HG03432 (cell line): ENCODE results near the gene RIN1.

Experiments used
- ATAC-seq: cut with Tn5 transposase; IDR thresholded peaks from one replicate; pipeline ENCODE4 v1.9.1; 2021; ENCODE audit warnings: mild to moderate bottlenecking, moderate library complexity; ENCODE audit not compliant: unreplicated experiment

RIN1 gene

GRCh38 chr11:66309475-66309874 is 26.8 kb downstream of the RIN1 start:
- no peak for ATAC-seq

GRCh38 chr11:66302656-66303055 is 33.6 kb downstream of the RIN1 start:
- no peak for ATAC-seq

DNA sequence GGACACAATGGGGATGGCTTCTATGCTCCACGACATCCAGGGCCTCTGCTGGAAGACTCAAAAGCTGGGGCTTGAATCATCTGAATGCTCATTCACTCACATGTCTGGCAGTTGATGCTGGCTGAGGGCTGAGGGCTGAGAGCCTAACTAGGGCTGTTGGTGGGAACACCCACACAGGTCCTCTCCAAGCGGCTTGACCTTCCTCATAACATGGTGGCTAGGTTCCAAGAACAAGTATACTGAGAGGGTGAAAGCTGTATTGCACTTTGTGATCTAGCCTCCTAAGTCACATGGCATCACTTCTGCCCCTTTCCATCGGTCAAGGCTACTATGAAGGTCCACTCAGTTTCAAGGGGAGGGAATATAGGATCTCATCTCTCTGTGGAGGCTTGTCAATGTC is 37.0 kb downstream of the RIN1 start:
- no peak for ATAC-seq

GRCh38 chr11:66297610-66298009 is 38.6 kb downstream of the RIN1 start:
- no peak for ATAC-seq

DNA sequence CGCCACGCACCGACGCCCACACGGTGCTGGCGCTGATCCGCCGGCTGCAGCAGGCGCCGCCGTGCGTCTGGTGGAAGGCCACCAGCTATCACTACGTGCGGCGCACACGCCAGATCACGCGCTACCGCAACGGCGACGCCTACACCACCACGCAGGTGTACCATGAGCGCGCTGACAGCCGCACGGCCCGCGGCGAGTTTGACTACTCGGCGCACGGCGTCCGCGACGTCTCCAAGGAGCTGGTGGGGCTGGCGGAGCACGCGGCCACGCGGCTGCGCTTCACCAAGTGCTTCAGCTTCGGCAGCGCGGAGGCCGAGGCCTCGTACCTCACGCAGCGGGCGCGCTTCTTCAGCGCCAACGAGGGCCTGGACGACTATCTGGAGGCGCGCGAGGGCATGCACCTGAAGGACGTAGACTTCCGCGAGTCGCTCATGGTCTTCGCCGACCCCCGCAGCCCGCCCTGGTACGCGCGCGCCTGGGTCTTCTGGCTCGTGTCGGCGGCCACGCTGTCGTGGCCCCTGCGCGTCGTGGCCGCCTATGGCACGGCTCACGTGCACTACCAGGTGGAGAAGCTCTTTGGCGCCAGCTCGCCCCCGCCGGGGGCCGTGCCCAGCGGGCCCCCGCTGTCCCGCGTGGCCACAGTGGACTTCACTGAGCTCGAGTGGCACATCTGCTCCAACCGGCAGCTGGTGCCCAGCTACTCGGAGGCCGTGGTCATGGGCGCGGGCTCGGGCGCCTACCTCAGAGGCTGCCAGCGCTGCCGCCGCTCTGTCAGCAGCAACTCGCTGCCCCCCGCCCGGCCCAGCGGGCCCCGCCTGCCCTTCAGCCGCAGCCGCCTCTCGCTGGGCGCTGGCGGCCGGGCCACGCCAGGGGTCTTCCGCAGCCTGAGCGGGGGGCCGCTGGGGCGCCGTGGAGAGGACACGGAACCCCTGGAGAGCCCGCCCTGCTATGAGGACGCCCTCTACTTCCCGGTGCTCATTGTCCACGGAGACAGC is 41.3 kb downstream of the RIN1 start:
- no peak for ATAC-seq

DNA sequence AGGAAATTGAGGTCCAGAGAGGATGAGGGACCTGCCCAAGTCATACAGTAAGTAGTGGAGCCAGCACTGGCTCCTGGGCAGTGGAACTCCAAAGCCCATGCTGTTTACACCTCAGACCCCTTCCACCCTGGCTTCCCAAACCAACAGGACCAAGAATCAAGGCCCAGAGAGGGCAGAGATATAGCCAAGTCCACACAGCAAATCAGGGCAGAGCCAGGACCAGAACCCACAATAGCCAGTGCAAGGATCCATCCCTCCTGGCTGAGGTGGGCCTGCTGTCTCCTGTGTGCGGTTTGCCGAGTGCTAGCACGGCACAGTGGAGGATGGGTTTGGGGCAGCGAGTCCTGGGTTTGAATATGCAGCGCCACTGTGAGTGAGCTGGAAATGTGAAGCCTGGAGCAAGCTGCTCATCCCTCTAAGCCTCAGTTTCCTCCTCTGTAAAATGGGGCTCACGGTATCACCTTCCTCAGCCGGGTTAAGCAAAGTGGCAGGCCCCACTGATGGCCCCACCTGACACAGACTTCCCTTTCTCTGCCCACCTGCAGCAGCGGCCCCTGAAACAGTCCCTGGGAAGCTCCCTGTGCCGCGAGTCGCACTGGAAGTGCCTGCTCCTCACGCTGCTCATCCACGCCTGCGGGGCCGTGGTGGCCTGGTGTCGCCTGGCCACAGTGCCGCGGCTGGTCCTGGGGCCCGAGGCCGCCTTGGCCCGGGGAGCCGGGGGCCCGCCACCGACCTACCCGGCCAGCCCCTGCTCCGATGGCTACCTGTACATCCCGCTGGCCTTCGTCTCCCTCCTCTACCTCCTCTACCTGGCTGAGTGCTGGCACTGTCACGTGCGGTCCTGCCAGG is 42.2 kb downstream of the RIN1 start:
- no peak for ATAC-seq

- ATAC-seq, result no peak
Observed at GRCh38 chr11:66293352-66293751, 42.9 kb downstream of the RIN1 start.

- no peak for ATAC-seq
Observed at GRCh38 chr11:66292543-66293332, 43.5 kb downstream of the RIN1 start.

DNA sequence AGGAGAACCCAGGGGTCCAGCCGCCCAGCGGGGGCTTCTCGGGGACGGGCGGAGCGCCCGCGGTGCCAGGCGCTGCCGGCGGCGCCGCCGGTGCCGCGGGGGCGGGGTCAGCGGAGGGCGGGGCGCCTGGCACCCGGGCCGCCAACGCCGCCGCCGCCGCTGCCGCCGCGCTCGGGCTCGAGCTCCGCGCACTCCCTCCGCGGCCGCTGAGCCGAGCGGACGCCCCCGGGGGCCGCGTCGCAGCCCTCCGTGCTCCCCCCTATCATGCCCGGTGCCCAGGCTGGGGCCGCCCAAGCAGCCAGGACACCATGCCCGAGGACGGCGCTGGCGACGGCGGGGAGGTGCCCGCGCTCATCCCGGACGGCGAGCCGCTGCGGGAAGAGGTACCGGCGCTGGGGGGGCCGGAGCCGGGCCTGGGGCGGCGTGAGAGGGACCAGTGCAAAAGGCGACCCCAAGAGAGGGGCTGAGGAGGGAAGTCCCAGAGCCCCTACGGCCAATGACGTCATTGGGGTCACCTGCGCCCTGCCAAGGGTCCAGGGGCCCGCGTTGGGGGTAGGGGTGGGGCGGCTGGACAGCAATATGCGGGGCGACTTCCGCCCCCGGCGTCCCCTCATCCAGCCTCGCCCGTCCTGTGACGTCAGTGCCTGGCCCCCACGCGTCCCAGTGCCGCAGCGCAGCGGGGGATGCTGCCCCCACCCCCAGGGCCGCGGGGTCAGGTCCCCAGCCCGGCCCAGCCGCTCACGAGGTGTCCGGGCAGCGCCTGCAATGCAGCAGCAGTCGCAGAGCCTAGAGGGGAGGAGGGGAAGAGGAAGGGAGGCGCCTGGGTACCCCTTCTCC is 44.3 kb downstream of the RIN1 start, which contains the start of gene TMEM151A:
Gene TMEM151A (plus strand): TSS at position 189 of the 837 bp plus-strand sequence. CDS start 120 bp downstream, at position 309.
- ATAC-seq, result no peak

DNA sequence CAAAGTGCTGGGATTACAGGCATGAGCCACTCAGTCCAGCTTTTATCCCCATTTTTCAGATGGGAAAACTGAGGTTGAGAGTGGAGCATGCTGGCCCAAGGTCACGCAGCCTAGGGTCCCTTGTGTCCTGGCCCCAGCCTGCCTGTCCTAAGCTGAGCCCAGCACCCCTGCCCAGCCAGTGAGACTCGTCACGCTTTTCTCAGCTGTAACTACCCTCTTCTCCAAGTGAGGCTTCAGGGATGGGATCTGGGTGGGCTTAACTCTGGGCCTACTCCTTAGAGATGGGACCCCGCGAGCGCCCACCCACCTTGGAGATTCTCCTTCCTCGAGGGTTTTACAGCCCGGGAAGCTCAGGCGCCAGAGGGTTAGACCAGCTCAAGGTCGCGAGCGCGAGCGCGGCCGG is 44.9 kb downstream of the RIN1 start:
- no peak for ATAC-seq

GRCh38 chr11:66290330-66290621 is 46.0 kb downstream of the RIN1 start:
- no peak for ATAC-seq

DNA sequence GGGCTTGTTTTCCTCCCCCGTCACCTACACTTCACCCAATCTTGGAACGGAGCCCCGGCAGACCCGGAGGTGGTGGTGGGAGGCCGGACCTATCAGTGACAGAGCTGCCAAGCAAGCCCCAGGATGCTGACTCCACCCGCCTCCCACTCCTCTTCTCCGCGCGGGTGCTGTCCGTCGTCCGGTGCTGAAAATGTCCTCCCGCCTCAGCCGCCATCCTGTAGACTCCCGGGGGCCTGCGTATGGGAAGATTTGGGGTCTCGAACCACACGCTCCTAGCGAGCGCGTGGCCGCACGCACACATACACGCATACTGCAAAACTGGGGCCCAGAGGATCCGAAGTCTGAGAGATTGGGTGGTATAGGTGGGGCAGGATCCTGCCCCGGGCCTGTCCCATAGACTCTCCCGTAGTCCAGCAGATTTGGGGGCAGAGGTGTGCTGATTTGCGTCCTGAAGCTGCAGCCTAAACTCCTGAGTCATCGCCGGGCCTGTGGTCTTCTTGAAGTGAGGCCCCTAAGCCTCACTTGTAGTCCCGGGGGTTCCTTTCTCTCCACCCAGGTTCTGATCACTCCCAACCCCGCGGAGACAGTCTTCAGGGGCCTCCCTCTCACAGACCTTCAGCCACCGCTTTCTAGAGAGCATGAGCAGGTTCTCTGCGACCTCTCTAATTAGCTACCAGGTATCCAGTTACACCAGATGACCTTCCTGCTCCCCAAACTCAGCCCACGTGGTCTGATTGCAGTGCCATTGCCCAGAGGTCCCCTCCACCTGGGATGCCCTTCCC is 46.5 kb downstream of the RIN1 start:
- peak; percentile 43 for ATAC-seq

- peak; percentile 85 for ATAC-seq
Observed at GRCh38 chr11:66288671-66289547, 47.3 kb downstream of the RIN1 start, which contains the start of gene YIF1A. TSS of gene YIF1A (minus strand) at chr11:66289143. CDS start at chr11:66288985, 158 bp downstream.

GRCh38 chr11:66287889-66288670 is 48.2 kb downstream of the RIN1 start:
- ATAC-seq, result no peak

- ATAC-seq, result no peak
Observed at GRCh38 chr11:66287211-66287888, 48.9 kb downstream of the RIN1 start.

DNA sequence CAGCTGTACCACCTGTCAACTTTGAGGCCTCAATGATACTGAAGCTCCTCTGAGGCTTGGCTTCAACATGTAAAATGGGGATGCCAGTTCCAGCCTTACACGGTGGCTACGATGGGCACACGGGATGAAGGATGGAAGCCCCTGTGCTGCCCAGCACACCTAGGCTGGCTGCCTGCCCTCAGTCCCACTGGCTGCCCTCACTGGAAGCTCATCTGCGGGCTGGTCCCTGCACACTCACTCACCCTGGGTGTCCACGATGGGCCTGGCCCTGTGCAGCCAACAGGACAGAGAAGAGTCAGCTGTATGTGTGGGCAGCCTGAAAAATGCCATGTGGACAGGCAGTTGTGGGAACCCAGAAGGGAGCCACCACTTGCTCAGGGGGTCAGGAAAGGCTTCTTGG is 49.5 kb downstream of the RIN1 start:
- ATAC-seq, result no peak
